ENCODE results near the gene CCDC107.

- TF ChIP-seq POLR2A (IDR thresholded peaks at IDR 0.05) (no peak), CTCF (IDR thresholded peaks at IDR 0.05) (no peak)
Observed at GRCh38 chr9:35609820-35610163, 48.3 kb upstream of the CCDC107 start.

Measured in right lobe of liver (tissue), 4 donors.